ENCODE measurements around the gene SH2D4B. TPM values are rescaled to one million over a fixed set of nuclear protein-coding genes. Genes with fewer than 3 reads are reported as not detected.

SH2D4B gene
- total RNA-seq, 1 experiment from 2014 or later = 0.07 TPM

DNA sequence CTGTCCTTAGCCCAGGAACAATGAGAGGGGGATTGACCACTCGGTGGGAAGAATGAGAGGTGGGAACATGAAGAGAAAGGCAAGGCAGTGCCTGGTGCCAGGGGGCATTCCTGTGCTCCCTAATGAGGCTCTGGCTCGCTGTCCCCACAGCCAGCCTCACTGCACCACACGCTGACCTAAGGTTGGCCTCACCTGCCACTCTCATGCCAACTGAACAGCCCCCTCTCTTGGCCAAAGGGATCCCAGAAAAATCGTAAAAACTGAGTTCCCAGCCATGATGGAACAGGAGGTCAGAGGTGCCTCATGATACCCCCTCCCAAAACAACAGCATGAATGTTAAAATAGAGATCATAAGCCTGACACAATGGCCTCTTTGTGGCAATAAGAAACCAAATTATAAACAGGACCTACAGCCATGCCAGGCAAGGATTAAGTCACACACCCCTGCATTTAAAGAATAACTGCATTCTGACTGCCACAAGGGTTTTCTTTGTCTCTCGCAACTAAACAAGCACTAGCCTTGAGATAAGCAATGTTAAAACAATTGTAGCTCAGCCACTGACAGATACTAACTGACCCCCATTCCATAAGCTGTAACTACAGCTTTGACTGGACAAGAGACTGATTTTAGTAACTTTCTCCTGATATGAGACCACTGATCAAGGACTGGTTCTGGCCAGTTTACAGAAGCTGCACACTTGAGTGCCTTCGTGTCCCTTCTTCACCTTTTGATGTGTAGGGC, 149.2 kb downstream of the SH2D4B start:
- H3K14ac ChIP-seq (ENCODE audit: insufficient read depth, low read length) = no peak overlapping the region
- no peak overlapping the region for H3K9ac ChIP-seq (ENCODE audit: extremely low read depth, insufficient read length, low read length)
- no peaks in the 10 kb centered on the region for H3K79me2 ChIP-seq (ENCODE audit: insufficient read depth, low read length)
- no peak overlapping the region for H2AK5ac ChIP-seq (ENCODE audit: insufficient read length, low read length)
- H3K27me3 ChIP-seq (ENCODE audit: insufficient read depth, low read length) = no peaks in the 10 kb centered on the region
- H3K4ac ChIP-seq (ENCODE audit: low read depth, low read length) = no peak overlapping the region
- Mint-ChIP-seq H3K9me3 (no peaks in the 10 kb centered on the region), H3K4me3 (no peak overlapping the region), H3K27ac (no peak overlapping the region), H3K27me3 (ENCODE audit: low read depth) (peaks cover 9% of the 10 kb centered on the region), H3K36me3 (ENCODE audit: insufficient read depth in 1 of 3, low read depth in 3 of 3) (no peaks in the 10 kb centered on the region), H3K4me1 (no peaks in the 10 kb centered on the region)
- no peaks in the 10 kb centered on the region for H3K79me1 ChIP-seq (ENCODE audit: insufficient read depth, low read depth, low read length, poor library complexity, severe bottlenecking)
- no peaks in the 10 kb centered on the region for H3K4me1 ChIP-seq (ENCODE audit: insufficient read depth, low read length)
- no peak overlapping the region for H2AFZ ChIP-seq (ENCODE audit: low read length)
- TF ChIP-seq, protein P1, sequence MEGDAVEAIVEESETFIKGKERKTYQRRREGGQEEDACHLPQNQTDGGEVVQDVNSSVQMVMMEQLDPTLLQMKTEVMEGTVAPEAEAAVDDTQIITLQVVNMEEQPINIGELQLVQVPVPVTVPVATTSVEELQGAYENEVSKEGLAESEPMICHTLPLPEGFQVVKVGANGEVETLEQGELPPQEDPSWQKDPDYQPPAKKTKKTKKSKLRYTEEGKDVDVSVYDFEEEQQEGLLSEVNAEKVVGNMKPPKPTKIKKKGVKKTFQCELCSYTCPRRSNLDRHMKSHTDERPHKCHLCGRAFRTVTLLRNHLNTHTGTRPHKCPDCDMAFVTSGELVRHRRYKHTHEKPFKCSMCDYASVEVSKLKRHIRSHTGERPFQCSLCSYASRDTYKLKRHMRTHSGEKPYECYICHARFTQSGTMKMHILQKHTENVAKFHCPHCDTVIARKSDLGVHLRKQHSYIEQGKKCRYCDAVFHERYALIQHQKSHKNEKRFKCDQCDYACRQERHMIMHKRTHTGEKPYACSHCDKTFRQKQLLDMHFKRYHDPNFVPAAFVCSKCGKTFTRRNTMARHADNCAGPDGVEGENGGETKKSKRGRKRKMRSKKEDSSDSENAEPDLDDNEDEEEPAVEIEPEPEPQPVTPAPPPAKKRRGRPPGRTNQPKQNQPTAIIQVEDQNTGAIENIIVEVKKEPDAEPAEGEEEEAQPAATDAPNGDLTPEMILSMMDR (conservative IDR thresholded peaks at IDR 0.05) = peak; percentile 34; the same call in 2 of the 3 replicates
- H4K8ac ChIP-seq (replicated peaks; ENCODE audit: insufficient read length, low read depth, low read length) = no peak overlapping the region
- H2BK120ac ChIP-seq (ENCODE audit: low read depth, low read length, poor library complexity, severe bottlenecking) = no peak overlapping the region
- no peak overlapping the region for H2BK12ac ChIP-seq (ENCODE audit: insufficient read length, low read depth, low read length)
- no peak overlapping the region for H3K27ac ChIP-seq (ENCODE audit: insufficient read length, low read depth, low read length)
- WGBS (ENCODE audit: extremely low coverage, insufficient read length, low lambda C conversion rate) = no CpG with 5 or more reads among the region's 6 CpGs
- H3K23me2 ChIP-seq (ENCODE audit: insufficient read length, low read depth, low read length, poor library complexity, severe bottlenecking) = no peaks in the 10 kb centered on the region
- H2BK15ac ChIP-seq (ENCODE audit: low read depth, low read length) = no peak overlapping the region
- no peak overlapping the region for H2BK20ac ChIP-seq (ENCODE audit: low read depth, low read length, poor library complexity, severe bottlenecking)
- no peak overlapping the region for H3K18ac ChIP-seq (ENCODE audit: insufficient read length, low read depth, low read length)
- no peak overlapping the region for H3K56ac ChIP-seq (ENCODE audit: insufficient read length, low read depth, low read length)
- no peak overlapping the region for H4K91ac ChIP-seq (ENCODE audit: insufficient read length, low read depth, low read length)
- H4K5ac ChIP-seq (ENCODE audit: insufficient read length, low read depth, low read length) = no peak overlapping the region
- H3K4me2 ChIP-seq (ENCODE audit: insufficient read depth, insufficient read length, low read length) = no peak overlapping the region
- no peak overlapping the region for H3K23ac ChIP-seq (ENCODE audit: insufficient read length, low read depth, low read length)
- no peaks in the 10 kb centered on the region for H4K20me1 ChIP-seq (ENCODE audit: control insufficient read depth, insufficient read depth, insufficient read length)
- H3K9me3 ChIP-seq (ENCODE audit: control insufficient read depth, low read depth, low read length) = no peaks in the 10 kb centered on the region
- H2BK5ac ChIP-seq (ENCODE audit: insufficient read length, low read length) = no peak overlapping the region
- DNase-seq = no peak
- H3T11ph ChIP-seq (ENCODE audit: low read length) = no peak overlapping the region
